ENCODE results near the gene NPDC1.

DNA sequence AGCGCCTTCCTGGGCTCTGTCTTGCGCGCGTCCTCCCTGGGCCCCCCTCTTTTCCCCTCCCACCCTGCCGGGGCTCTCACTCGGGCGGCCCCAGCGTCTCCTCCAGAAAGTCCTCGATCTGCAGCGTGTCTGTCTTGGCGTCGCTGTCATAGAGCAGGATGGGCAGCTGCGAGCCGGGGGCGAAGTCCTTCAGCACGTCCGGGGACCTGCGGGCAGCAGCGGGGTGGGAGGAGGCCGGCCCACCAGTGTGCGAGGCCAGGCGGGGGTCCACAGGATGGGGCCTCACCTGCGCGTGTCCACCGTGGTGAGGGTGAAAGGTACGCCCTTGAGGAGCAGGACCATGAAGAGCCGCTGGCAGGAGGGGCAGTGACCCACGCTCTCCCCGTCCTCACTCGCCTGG, 50.6 kb downstream of the NPDC1 start:
- TF ChIP-seq, protein P1, sequence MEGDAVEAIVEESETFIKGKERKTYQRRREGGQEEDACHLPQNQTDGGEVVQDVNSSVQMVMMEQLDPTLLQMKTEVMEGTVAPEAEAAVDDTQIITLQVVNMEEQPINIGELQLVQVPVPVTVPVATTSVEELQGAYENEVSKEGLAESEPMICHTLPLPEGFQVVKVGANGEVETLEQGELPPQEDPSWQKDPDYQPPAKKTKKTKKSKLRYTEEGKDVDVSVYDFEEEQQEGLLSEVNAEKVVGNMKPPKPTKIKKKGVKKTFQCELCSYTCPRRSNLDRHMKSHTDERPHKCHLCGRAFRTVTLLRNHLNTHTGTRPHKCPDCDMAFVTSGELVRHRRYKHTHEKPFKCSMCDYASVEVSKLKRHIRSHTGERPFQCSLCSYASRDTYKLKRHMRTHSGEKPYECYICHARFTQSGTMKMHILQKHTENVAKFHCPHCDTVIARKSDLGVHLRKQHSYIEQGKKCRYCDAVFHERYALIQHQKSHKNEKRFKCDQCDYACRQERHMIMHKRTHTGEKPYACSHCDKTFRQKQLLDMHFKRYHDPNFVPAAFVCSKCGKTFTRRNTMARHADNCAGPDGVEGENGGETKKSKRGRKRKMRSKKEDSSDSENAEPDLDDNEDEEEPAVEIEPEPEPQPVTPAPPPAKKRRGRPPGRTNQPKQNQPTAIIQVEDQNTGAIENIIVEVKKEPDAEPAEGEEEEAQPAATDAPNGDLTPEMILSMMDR (IDR thresholded peaks at IDR 0.05; ENCODE audit: low read length), result no peak
- TF ChIP-seq EZH2 (optimal IDR thresholded peaks at IDR 0.05; ENCODE audit: low read depth, low read length) (no peak), EZH2phosphoT487 (IDR thresholded peaks at IDR 0.05; ENCODE audit: low read length) (no peak)
